ENCODE data around the gene TAS1R3.

TAS1R3 gene

GRCh38 chr1:1322418-1322817 lies 8.7 kb upstream of the TAS1R3 start:
- H3K4me3 ChIP-seq (ENCODE audit: control insufficient read depth in 1 of 7, extremely low read depth in 1 of 7, insufficient read depth in 4 of 7, low read depth in 2 of 7, low read length in 6 of 7), result no peak overlapping the region
- no peaks in the 10 kb centered on the region for H3K9me3 ChIP-seq (ENCODE audit: control extremely low read depth in 1 of 5, control insufficient read depth in 4 of 5, insufficient read depth in 2 of 5, low read depth in 1 of 5, low read length in 4 of 5)
- POLR2A ChIA-PET, result no interaction called here
- peaks cover 0 to 29% (median 27%) of the 10 kb centered on the region in 4 experiments for H3K4me1 ChIP-seq (ENCODE audit: control extremely low read depth in 1 of 4, control insufficient read depth in 4 of 4, insufficient read depth in 4 of 4, low read length in 3 of 4)
- no peak for DNase-seq
- 96% methylated on average over 4 of the region's 14 CpGs for WGBS (ENCODE audit: insufficient coverage)
- peaks cover 4 to 49% (median 30%) of the 10 kb centered on the region in 4 experiments for H3K36me3 ChIP-seq (ENCODE audit: control insufficient read depth in 4 of 4, insufficient read depth in 4 of 4, low read length in 3 of 4)
- H3K27me3 ChIP-seq (replicated peaks in 2 of 5; ENCODE audit: control insufficient read depth in 4 of 5, insufficient read depth in 5 of 5, low read length in 4 of 5), result no peaks in the 10 kb centered on the region
- CTCF ChIA-PET, result interaction anchor here (1.2 kb wide), 1 partner anchor 13 kb away, joined by 3 read pairs; no protein-coding TSS in a partner anchor
- no peak overlapping the region for H3K27ac ChIP-seq (ENCODE audit: insufficient read depth in 1 of 2, low read depth in 1 of 2, low read length in 2 of 2, poor library complexity in 1 of 2, severe bottlenecking in 2 of 2)

GRCh38 chr1:1322952-1323351 lies 8.1 kb upstream of the TAS1R3 start:
- POLR2A ChIA-PET, result no interaction called here
- no peak for DNase-seq
- Histone ChIP-seq H3K36me3 (ENCODE audit: control insufficient read depth in 4 of 4, insufficient read depth in 4 of 4, low read length in 3 of 4) (peaks cover 4 to 51% (median 30%) of the 10 kb centered on the region in 4 experiments), H3K4me1 (ENCODE audit: control extremely low read depth in 1 of 4, control insufficient read depth in 4 of 4, insufficient read depth in 4 of 4, low read length in 3 of 4) (peaks cover 0 to 29% (median 27%) of the 10 kb centered on the region in 4 experiments), H3K9me3 (ENCODE audit: control extremely low read depth in 1 of 5, control insufficient read depth in 4 of 5, insufficient read depth in 2 of 5, low read depth in 1 of 5, low read length in 4 of 5) (no peaks in the 10 kb centered on the region), H3K27me3 (replicated peaks in 2 of 5; ENCODE audit: control insufficient read depth in 4 of 5, insufficient read depth in 5 of 5, low read length in 4 of 5) (no peaks in the 10 kb centered on the region), H3K4me3 (ENCODE audit: control insufficient read depth in 1 of 7, extremely low read depth in 1 of 7, insufficient read depth in 4 of 7, low read depth in 2 of 7, low read length in 6 of 7) (no peak overlapping the region), H3K27ac (ENCODE audit: insufficient read depth in 1 of 2, low read depth in 1 of 2, low read length in 2 of 2, poor library complexity in 1 of 2, severe bottlenecking in 2 of 2) (no peak overlapping the region)
- CTCF ChIA-PET, result interaction anchor here (1.2 kb wide), 1 partner anchor 13 kb away, joined by 3 read pairs; no protein-coding TSS in a partner anchor
- WGBS (ENCODE audit: insufficient coverage), result 97% methylated on average over 10 of the region's 10 CpGs

GRCh38 chr1:1324084-1324523 lies 7.0 kb upstream of the TAS1R3 start:
- peaks cover 4 to 50% (median 29%) of the 10 kb centered on the region in 4 experiments for H3K36me3 ChIP-seq (ENCODE audit: control insufficient read depth in 4 of 4, insufficient read depth in 4 of 4, low read length in 3 of 4)
- peak overlapping the region; percentile 58 to 83 for H3K27ac ChIP-seq (ENCODE audit: insufficient read depth in 1 of 2, low read depth in 1 of 2, low read length in 2 of 2, poor library complexity in 1 of 2, severe bottlenecking in 2 of 2)
- peak overlapping the region; percentile 67 to 92 (median 86) for H3K4me3 ChIP-seq (ENCODE audit: control insufficient read depth in 1 of 7, extremely low read depth in 1 of 7, insufficient read depth in 4 of 7, low read depth in 2 of 7, low read length in 6 of 7)
- DNase-seq, result no peak
- ChIA-PET POLR2A (no interaction called here), CTCF (no interaction called here)
- no peaks in the 10 kb centered on the region for H3K27me3 ChIP-seq (replicated peaks in 2 of 5; ENCODE audit: control insufficient read depth in 4 of 5, insufficient read depth in 5 of 5, low read length in 4 of 5)
- no peaks in the 10 kb centered on the region for H3K9me3 ChIP-seq (ENCODE audit: control extremely low read depth in 1 of 5, control insufficient read depth in 4 of 5, insufficient read depth in 2 of 5, low read depth in 1 of 5, low read length in 4 of 5)
- H3K4me1 ChIP-seq (ENCODE audit: control extremely low read depth in 1 of 4, control insufficient read depth in 4 of 4, insufficient read depth in 4 of 4, low read length in 3 of 4), result peaks cover 0 to 29% (median 27%) of the 10 kb centered on the region in 4 experiments
- under 1% methylated on average over 31 of the region's 41 CpGs for WGBS (ENCODE audit: insufficient coverage)

GRCh38 chr1:1324524-1325287 lies 6.4 kb upstream of the TAS1R3 start, which contains the start of the genes CPTP and INTS11:
TSS of gene CPTP (plus strand) at chr1:1324802. CDS start at chr1:1326911, 2,109 bp downstream.
TSS of gene INTS11 (minus strand) at chr1:1324660. CDS start at chr1:1324608, 52 bp downstream.
- CTCF ChIA-PET, result interaction anchor here (0.7 kb wide), 1 partner anchor 274 kb away, joined by 3 read pairs; no protein-coding TSS in a partner anchor
- Histone ChIP-seq H3K36me3 (ENCODE audit: control insufficient read depth in 4 of 4, insufficient read depth in 4 of 4, low read length in 3 of 4) (peaks cover 0 to 44% (median 25%) of the 10 kb centered on the region in 4 experiments), H3K4me3 (ENCODE audit: control insufficient read depth in 1 of 7, extremely low read depth in 1 of 7, insufficient read depth in 4 of 7, low read depth in 2 of 7, low read length in 6 of 7) (peak within 1 kb of the TSS; percentile 68 to 92 (median 86)), H3K27me3 (replicated peaks in 2 of 5; ENCODE audit: control insufficient read depth in 4 of 5, insufficient read depth in 5 of 5, low read length in 4 of 5) (no peaks in the 10 kb centered on the region), H3K9me3 (ENCODE audit: control extremely low read depth in 1 of 5, control insufficient read depth in 4 of 5, insufficient read depth in 2 of 5, low read depth in 1 of 5, low read length in 4 of 5) (no peaks in the 10 kb centered on the region), H3K27ac (ENCODE audit: insufficient read depth in 1 of 2, low read depth in 1 of 2, low read length in 2 of 2, poor library complexity in 1 of 2, severe bottlenecking in 2 of 2) (peak within 1 kb of the TSS; percentile 74 to 91), H3K4me1 (ENCODE audit: control extremely low read depth in 1 of 4, control insufficient read depth in 4 of 4, insufficient read depth in 4 of 4, low read length in 3 of 4) (peaks cover 0 to 29% (median 27%) of the 10 kb centered on the region in 4 experiments)
- DNase-seq, result peak; percentile 90 to 95 (median 93)
- POLR2A ChIA-PET, result interaction anchor here (1.1 kb wide), 1 partner anchor 12 kb away, joined by 3 read pairs; no protein-coding TSS in a partner anchor
- WGBS (ENCODE audit: insufficient coverage), result under 1% methylated on average over 70 of the region's 84 CpGs

GRCh38 chr1:1325288-1326074 lies 5.6 kb upstream of the TAS1R3 start:
- Histone ChIP-seq H3K27me3 (replicated peaks in 2 of 5; ENCODE audit: control insufficient read depth in 4 of 5, insufficient read depth in 5 of 5, low read length in 4 of 5) (no peaks in the 10 kb centered on the region), H3K4me1 (ENCODE audit: control extremely low read depth in 1 of 4, control insufficient read depth in 4 of 4, insufficient read depth in 4 of 4, low read length in 3 of 4) (peaks cover 0 to 29% (median 25%) of the 10 kb centered on the region in 4 experiments), H3K36me3 (ENCODE audit: control insufficient read depth in 4 of 4, insufficient read depth in 4 of 4, low read length in 3 of 4) (peaks cover 0 to 37% (median 19%) of the 10 kb centered on the region in 4 experiments), H3K9me3 (ENCODE audit: control extremely low read depth in 1 of 5, control insufficient read depth in 4 of 5, insufficient read depth in 2 of 5, low read depth in 1 of 5, low read length in 4 of 5) (no peaks in the 10 kb centered on the region), H3K27ac (ENCODE audit: insufficient read depth in 1 of 2, low read depth in 1 of 2, low read length in 2 of 2, poor library complexity in 1 of 2, severe bottlenecking in 2 of 2) (peak overlapping the region; percentile 74 to 91), H3K4me3 (ENCODE audit: control insufficient read depth in 1 of 7, extremely low read depth in 1 of 7, insufficient read depth in 4 of 7, low read depth in 2 of 7, low read length in 6 of 7) (peak overlapping the region; percentile 57 to 92 (median 86))
- DNase-seq, result peak in 2 of 3 donors; percentile 13 to 24
- CTCF ChIA-PET, result interaction anchor here (0.7 kb wide), 1 partner anchor 273 kb away, joined by 3 read pairs; no protein-coding TSS in a partner anchor
- POLR2A ChIA-PET, result interaction anchor here (1.1 kb wide), 1 partner anchor 11 kb away, joined by 3 read pairs; no protein-coding TSS in a partner anchor
- 47% methylated on average over 15 of the region's 16 CpGs for WGBS (ENCODE audit: insufficient coverage)

- CTCF ChIA-PET, result no interaction called here
- no peaks in the 10 kb centered on the region for H3K9me3 ChIP-seq (ENCODE audit: control extremely low read depth in 1 of 5, control insufficient read depth in 4 of 5, insufficient read depth in 2 of 5, low read depth in 1 of 5, low read length in 4 of 5)
- H3K4me1 ChIP-seq (ENCODE audit: control extremely low read depth in 1 of 4, control insufficient read depth in 4 of 4, insufficient read depth in 4 of 4, low read length in 3 of 4), result peaks cover 0 to 29% (median 25%) of the 10 kb centered on the region in 4 experiments
- H3K27ac ChIP-seq (ENCODE audit: insufficient read depth in 1 of 2, low read depth in 1 of 2, low read length in 2 of 2, poor library complexity in 1 of 2, severe bottlenecking in 2 of 2), result peak overlapping the region in 1 of 2 experiments; percentile 91
- H3K27me3 ChIP-seq (replicated peaks in 2 of 5; ENCODE audit: control insufficient read depth in 4 of 5, insufficient read depth in 5 of 5, low read length in 4 of 5), result no peaks in the 10 kb centered on the region
- peaks cover 0 to 30% (median 15%) of the 10 kb centered on the region in 4 experiments for H3K36me3 ChIP-seq (ENCODE audit: control insufficient read depth in 4 of 4, insufficient read depth in 4 of 4, low read length in 3 of 4)
- POLR2A ChIA-PET, result no interaction called here
- H3K4me3 ChIP-seq (ENCODE audit: control insufficient read depth in 1 of 7, extremely low read depth in 1 of 7, insufficient read depth in 4 of 7, low read depth in 2 of 7, low read length in 6 of 7), result peak overlapping the region in 2 of 7 experiments; percentile 87 to 92
- no peak for DNase-seq
- 82% methylated on average over 4 of the region's 8 CpGs for WGBS (ENCODE audit: insufficient coverage)
Observed at GRCh38 chr1:1326075-1326605, 4.9 kb upstream of the TAS1R3 start.
